DOHH2 (cell line): ENCODE measurements around the gene IQGAP3.

Experiments
- H3F3A ChIP-seq: fragments of 200-600 bp; sonication (generic), shearing (Covaris generic); 2 replicates; pipeline ENCODE4 v1.6.0; 2016; ENCODE audit warnings: antibody characterized with exemption, mild to moderate bottlenecking; ENCODE audit not compliant: control insufficient read depth, insufficient read depth
- H3K27ac ChIP-seq: fragments of 200-600 bp; sonication (generic); 2 replicates; pipeline ENCODE4 v1.5.1; 2014; ENCODE audit warnings: low read depth, mild to moderate bottlenecking, low read length, moderate library complexity
- H3K27me3 ChIP-seq: fragments of 200-600 bp; sonication (generic); 2 replicates; pipeline ENCODE4 v1.6.1; 2014; ENCODE audit warnings: mild to moderate bottlenecking, low read length, mixed read lengths; ENCODE audit not compliant: control insufficient read depth
- H3K36me3 ChIP-seq: fragments of 200-600 bp; sonication (generic); 2 replicates; pipeline ENCODE4 v1.6.1; 2014; ENCODE audit warnings: mild to moderate bottlenecking, low read length, moderate library complexity, mixed read lengths; ENCODE audit not compliant: control insufficient read depth
- H3K4me1 ChIP-seq: fragments of 200-600 bp; sonication (generic); 2 replicates; pipeline ENCODE4 v1.6.1; 2014; ENCODE audit warnings: mild to moderate bottlenecking, low read length, mixed read lengths; ENCODE audit not compliant: control insufficient read depth
- H3K4me2 ChIP-seq: fragments of 200-600 bp; sonication (generic); 2 replicates; pipeline ENCODE4 v1.6.0; 2014; ENCODE audit warnings: mild to moderate bottlenecking, low read length, moderate library complexity
- H3K4me3 ChIP-seq: fragments of 200-600 bp; sonication (generic); 2 replicates; pipeline ENCODE4 v1.5.1; 2014; ENCODE audit warnings: mild to moderate bottlenecking, low read length, mixed read lengths
- H3K79me2 ChIP-seq: fragments of 200-600 bp; sonication (generic); 2 replicates; pipeline ENCODE4 v1.6.1; 2014; ENCODE audit warnings: mild to moderate bottlenecking, low read length, mixed read lengths; ENCODE audit not compliant: control insufficient read depth
- H3K9me2 ChIP-seq: fragments of 200-600 bp; sonication (generic); replicated peaks from 2 replicates; pipeline ENCODE4 v1.6.1; 2014; ENCODE audit warnings: mild to moderate bottlenecking, low read length, mixed read lengths; ENCODE audit not compliant: control insufficient read depth
- H3K9me3 ChIP-seq: fragments of 200-600 bp; sonication (generic); 2 replicates; pipeline ENCODE4 v1.6.1; 2014; ENCODE audit warnings: antibody characterized with exemption, low read length, mixed read lengths; ENCODE audit not compliant: control insufficient read depth, insufficient read depth
- H4K20me1 ChIP-seq: fragments of 200-600 bp; sonication (generic); 2 replicates; pipeline ENCODE4 v1.6.0; 2014; ENCODE audit warnings: low read depth, mild to moderate bottlenecking, antibody characterized with exemption, low read length, moderate library complexity; ENCODE audit not compliant: control insufficient read depth, insufficient read depth
- EZH2phosphoT487 ChIP-seq: fragments of 200-600 bp; sonication (generic); IDR thresholded peaks from 2 replicates; pipeline ENCODE4 v1.6.1; 2017; ENCODE audit warnings: borderline replicate concordance, mild to moderate bottlenecking, antibody characterized with exemption, low read length, moderate library complexity, mixed read lengths
- TF ChIP-seq, protein P1 (sequence below): fragments of 200-600 bp; sonication (generic); IDR thresholded peaks from one replicate; pipeline ENCODE4 v1.5.1; 2014; ENCODE audit warnings: antibody characterized with exemption, mild to moderate bottlenecking, low read depth, low read length; ENCODE audit not compliant: poor library complexity, severe bottlenecking

Gene IQGAP3

DNA sequence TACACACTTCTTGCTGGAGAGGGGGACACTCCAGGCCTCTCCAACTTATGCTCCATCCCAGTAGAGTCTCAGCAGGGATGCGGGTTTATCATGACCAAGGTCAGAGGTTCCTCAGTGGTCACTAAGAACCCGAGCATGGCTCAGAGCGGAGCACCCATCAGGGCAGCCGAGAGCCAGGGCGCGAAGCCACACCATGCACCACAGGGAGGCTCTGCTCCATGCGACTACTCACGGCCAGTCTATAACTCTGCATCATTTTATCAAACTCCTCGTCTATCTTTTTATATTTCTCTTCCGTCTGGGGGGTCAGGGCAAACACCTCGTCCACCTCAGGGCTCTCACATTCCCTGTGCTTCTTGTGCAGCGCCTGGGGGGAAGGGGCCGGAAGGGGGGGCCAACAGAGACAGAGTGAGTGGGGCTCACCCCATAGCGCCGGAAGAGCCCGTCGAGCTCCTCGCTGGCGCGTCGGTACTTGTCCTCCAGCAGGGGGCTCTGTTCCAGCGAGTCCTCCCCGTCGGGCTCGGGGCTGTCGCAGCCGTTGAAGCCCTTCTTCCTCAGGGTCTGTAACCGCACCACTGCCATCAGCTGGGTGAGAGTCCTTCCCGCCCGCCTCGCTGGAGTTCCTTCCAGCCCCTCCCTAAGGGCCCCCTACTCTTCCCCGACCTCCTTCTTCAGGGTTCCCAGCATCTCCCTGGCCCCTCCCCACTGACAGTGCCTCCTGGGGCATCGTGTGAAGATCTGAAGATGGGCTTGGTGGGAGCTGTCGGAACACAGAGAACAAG is 91.8 kb downstream of the IQGAP3 start:
- H3F3A ChIP-seq = peaks cover 4% of the 10 kb centered on the region; the same call in 1 of the 2 replicates
- TF ChIP-seq, protein P1, sequence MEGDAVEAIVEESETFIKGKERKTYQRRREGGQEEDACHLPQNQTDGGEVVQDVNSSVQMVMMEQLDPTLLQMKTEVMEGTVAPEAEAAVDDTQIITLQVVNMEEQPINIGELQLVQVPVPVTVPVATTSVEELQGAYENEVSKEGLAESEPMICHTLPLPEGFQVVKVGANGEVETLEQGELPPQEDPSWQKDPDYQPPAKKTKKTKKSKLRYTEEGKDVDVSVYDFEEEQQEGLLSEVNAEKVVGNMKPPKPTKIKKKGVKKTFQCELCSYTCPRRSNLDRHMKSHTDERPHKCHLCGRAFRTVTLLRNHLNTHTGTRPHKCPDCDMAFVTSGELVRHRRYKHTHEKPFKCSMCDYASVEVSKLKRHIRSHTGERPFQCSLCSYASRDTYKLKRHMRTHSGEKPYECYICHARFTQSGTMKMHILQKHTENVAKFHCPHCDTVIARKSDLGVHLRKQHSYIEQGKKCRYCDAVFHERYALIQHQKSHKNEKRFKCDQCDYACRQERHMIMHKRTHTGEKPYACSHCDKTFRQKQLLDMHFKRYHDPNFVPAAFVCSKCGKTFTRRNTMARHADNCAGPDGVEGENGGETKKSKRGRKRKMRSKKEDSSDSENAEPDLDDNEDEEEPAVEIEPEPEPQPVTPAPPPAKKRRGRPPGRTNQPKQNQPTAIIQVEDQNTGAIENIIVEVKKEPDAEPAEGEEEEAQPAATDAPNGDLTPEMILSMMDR = peak; percentile 86
- TF ChIP-seq EZH2phosphoT487 = no peak
- H3K9me2 ChIP-seq = no peaks in the 10 kb centered on the region
- H3K79me2 ChIP-seq = peaks cover 55% of the 10 kb centered on the region
- no peaks in the 10 kb centered on the region for H3K9me3 ChIP-seq
- H3K4me1 ChIP-seq = peaks cover 54% of the 10 kb centered on the region
- peak overlapping the region; percentile 28 for H3K4me3 ChIP-seq
- peak overlapping the region; percentile 56 for H3K4me2 ChIP-seq
- H4K20me1 ChIP-seq = 0 out of 2 replicates have a peak, but pooled peaks cover 3% of the 10 kb centered on the region
- peak overlapping the region; percentile 71 for H3K27ac ChIP-seq
- peaks cover 93% of the 10 kb centered on the region for H3K36me3 ChIP-seq
- H3K27me3 ChIP-seq = no peaks in the 10 kb centered on the region

DNA sequence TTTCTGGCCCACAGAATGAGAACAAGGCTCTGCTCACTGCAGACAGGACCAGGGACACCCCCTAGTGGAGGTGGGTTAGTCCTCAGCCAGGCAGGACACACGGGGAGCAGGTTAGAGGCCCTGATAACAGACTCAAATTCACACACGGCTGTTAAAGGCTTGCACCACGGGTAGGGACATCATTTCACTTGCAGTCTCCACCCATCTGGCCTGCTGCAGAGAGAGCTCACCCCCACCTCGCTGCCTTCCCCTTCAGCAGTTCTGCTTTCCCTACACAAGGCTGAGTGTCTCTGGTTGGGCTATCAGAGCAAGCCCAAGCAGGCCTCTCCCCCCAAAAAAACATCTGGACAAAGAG is 92.4 kb downstream of the IQGAP3 start:
- TF ChIP-seq, protein P1 = no peak
- TF ChIP-seq EZH2phosphoT487 = no peak
- H3K4me3 ChIP-seq = no peak overlapping the region
- 0 out of 2 replicates have a peak, but pooled peaks cover 3% of the 10 kb centered on the region for H4K20me1 ChIP-seq

DNA sequence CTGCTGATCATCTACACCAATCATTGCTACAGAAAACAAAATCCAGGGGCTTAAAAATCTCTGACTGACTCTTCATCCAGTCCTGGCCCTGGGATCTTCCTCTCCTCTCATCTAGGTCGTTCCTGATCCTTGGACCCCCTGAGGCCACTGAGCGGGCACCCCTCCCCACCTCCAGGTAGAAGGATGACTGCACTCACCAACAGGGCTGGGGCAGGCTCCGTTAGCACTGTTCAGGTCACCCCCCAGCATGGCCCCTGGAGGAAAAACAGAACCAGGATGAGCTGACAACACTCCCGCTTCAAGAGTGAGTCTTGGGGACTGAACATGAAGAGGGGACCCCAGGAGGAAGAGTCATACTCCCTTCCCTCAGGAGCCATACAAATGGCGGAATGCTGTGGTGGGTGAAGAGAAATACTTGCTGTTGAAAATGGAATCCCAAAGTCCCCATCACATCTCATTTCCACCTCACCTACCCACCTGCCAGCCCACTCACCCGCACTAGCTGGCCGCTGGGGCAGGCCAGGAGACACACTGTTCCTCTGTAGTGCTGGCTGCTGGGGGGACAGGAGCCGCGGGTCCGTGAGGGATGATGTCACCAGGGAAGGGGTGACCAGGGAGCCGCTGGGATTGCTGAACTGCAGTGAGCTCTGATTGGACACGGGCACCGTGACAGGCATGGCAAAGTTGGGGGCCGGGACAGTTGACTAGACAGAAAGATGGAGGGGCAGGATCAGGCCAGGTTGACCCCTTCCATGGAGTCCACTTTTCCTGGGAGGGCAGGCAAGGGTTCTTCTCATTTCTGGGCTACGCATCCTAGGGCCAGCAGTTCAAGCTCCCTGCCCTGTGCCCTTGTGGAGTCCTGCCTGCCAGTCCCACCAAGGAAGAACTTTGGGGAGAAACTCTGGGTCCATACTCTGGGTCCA is 93.0 kb downstream of the IQGAP3 start:
- H3K4me2 ChIP-seq = no peak overlapping the region
- H4K20me1 ChIP-seq = 0 out of 2 replicates have a peak, but pooled peaks cover 3% of the 10 kb centered on the region
- H3K27ac ChIP-seq = no peak overlapping the region
- H3K36me3 ChIP-seq = peaks cover 97% of the 10 kb centered on the region
- no peaks in the 10 kb centered on the region for H3K9me3 ChIP-seq
- peaks cover 4% of the 10 kb centered on the region; the same call in 1 of the 2 replicates for H3F3A ChIP-seq
- no peak overlapping the region for H3K4me3 ChIP-seq
- H3K79me2 ChIP-seq = peaks cover 42% of the 10 kb centered on the region
- H3K27me3 ChIP-seq = no peaks in the 10 kb centered on the region
- no peaks in the 10 kb centered on the region for H3K9me2 ChIP-seq
- TF ChIP-seq, protein P1 = no peak
- no peak for TF ChIP-seq EZH2phosphoT487
- H3K4me1 ChIP-seq = peaks cover 45% of the 10 kb centered on the region

More for the DNA sequence above, 92.4 kb downstream of the IQGAP3 start:
- peaks cover 49% of the 10 kb centered on the region for H3K79me2 ChIP-seq
- H3K4me2 ChIP-seq = no peak overlapping the region
- peaks cover 96% of the 10 kb centered on the region for H3K36me3 ChIP-seq
- peaks cover 51% of the 10 kb centered on the region for H3K4me1 ChIP-seq
- peak overlapping the region; percentile 23 for H3K27ac ChIP-seq
- H3K9me3 ChIP-seq = no peaks in the 10 kb centered on the region
- no peaks in the 10 kb centered on the region for H3K27me3 ChIP-seq
- peaks cover 4% of the 10 kb centered on the region; the same call in 1 of the 2 replicates for H3F3A ChIP-seq
- H3K9me2 ChIP-seq = no peaks in the 10 kb centered on the region
